Right ventricle myocardium superior (tissue), 1 donor: Measurements from ENCODE around the gene DDX11. TPM values are rescaled to one million over a fixed set of nuclear protein-coding genes. Genes with fewer than 3 reads are reported as not detected.
"Not testable (repeated sequence)": the region's sequence is repeated elsewhere in the genome, so short reads cannot be mapped to it uniquely, and the experiment has no call there.

Experiments
- ATAC-seq: fragments of 200-7000 bp; cut with Tn5 transposase; one replicate; pipeline ENCODE4 v1.9.1; 2020; ENCODE audit warnings: mild to moderate bottlenecking; ENCODE audit not compliant: poor library complexity
- DNase-seq: peaks from one replicate; pipeline ENCODE4 v3.0.0-alpha.2; 2020
- intact Hi-C: fragments of 100-400 bp; cut with DNase I; formaldehyde crosslinking; loops from one replicate; pipeline ENCODE4 v1.11.2; 2022
- long read RNA-seq: library from polyadenylated mRNA; unstranded; transcript quantifications from one replicate; pipeline ENCODE4 v2.0.0, GENCODE V29; 2021
- total RNA-seq: library from RNA; stranded (reverse); fragmentation: NEBNext Ultra II Directional; extraction: Animal tissue kit (Norgen Biotek cat#: 25700); gene quantifications from one replicate; pipeline ENCODE4 v1.2.1, GENCODE V29; 2021
- donor health status: DM: no; HTN: yes; CAD: no; lungs with severe emphysema.

The DDX11 gene
- 3.6 TPM for total RNA-seq
- long read RNA-seq, partial matches to known transcripts: 0 of 3 reads
- long read RNA-seq, other reads (novel, unspliced or antisense): 1 of 3 reads

DNA sequence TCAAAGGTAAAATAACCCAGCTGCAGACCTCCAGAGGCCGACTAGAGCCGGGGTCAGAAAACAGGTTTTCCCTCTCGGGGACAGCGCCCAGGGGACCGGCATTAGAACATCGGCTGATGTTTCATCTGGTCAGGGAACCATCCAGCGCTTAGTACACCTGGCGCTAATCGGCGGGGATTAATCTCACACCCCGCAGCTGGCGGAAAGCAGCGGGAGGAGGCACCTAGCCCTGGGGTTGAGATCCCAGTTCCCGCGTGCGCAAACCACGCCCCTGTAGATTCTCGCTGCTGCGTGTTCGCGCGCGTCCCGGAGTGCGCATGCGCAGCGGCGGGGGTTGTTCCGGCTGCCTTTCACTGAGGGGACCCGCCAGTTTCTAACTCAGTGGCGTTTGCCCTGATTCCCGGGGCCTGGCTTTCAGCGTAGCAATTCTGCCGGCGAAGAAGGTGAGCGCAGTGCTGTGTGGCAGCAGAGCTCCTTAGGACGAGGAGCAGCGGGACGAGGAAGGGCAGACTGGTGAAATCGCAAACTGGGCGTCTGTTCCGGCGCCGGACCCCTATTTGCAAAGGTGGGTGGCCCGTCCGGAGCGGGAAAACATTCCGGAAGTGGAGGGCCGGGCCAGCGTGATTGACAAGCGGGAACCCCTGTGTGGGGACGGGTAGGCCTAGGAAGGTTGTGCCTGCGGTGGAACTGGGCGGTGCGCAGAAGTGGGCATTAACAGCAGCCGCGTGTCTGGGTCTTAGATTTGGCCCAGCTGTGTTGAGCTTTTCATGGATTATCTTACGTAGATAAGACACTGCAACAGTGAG lies at the start of gene DDX11:
Gene DDX11, plus strand, starts transcription at position 334 of the 806 bp plus-strand sequence. CDS start 4,534 bp downstream, outside the sequence.
- intact Hi-C loops: not testable (repeated sequence)
- DNase-seq: peak; percentile 93
- ATAC-seq: peak; percentile 99

- no peak for ATAC-seq
- intact Hi-C loops: no loop called here
- DNase-seq: no peak
Measured at GRCh38 chr12:31026202-31026601, 47.5 kb upstream of the DDX11 start.

DNA sequence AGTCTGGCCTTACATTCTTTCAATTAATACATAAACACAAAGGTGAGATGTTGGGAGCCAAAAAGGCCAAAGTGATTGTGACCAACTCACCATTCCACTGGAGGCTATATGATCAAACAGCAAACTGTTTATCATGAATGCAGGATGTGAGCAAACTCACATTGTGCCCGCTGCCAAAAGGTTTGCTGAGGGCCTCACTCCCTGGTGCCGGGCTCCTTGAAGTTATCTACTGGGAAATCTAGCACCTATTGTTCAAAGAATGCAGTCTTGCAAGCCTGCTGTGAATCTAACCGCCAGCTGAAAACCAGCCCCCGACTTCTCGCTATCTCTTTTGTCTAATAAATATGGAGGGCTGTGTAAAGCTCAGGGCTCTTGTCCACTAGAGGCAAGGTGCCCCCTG lies 46.7 kb upstream of the DDX11 start:
- ATAC-seq, DNase-seq, intact Hi-C loops: not testable (repeated sequence)

DNA sequence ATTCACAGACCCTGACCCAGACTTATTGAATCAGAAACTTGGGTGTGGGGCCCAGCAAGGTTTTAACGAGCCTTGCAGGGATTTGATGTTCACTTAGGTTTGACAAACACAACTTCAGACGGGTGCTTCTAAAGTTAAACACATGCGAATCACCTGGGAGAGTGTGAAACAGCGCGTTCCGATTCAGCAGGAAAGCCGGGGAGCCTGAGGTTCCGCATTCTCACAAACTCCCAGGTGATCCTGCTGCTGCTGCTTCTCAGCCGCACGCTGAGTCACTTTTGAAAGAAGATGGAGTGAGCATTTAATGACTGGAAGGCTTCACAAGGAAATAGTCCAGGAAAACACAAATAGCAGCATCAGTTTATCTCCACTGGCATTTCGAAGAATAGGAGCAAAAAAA lies 44.2 kb upstream of the DDX11 start:
- ATAC-seq: peak; percentile 35
- intact Hi-C loops: no loop called here

GRCh38 chr12:31029916-31030562 lies 43.6 kb upstream of the DDX11 start:
- peak; percentile 92 for ATAC-seq
- DNase-seq: peak; percentile 73
- intact Hi-C loops: no loop called here

More for the DNA sequence above, 44.2 kb upstream of the DDX11 start:
- DNase-seq: no peak

DNA sequence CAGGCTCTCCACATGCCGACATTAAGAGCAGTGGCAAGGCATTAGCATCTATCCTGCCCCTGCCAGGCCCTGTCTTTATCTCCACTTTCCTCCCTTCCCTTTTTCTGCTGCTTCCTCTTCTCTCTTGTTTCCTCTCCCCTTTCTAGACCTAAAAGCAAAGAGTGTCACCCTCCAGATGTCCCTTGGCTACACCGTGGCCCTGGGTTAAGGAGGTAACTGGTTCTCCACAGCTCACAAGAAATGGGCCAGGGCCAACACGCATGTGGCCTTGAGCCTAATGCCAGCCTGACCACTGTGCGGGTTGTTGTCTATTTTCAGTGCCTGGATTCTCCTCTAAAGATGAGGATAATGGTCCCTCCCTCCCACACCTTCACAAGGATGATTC lies 41.7 kb upstream of the DDX11 start:
- ATAC-seq (peak; percentile 19), DNase-seq (no peak)
- intact Hi-C loops: no loop called here

- intact Hi-C loops: no loop called here
- ATAC-seq (no peak), DNase-seq (no peak)
Measured at GRCh38 chr12:31033146-31033545, 40.5 kb upstream of the DDX11 start.

GRCh38 chr12:31033681-31034080 lies 40.0 kb upstream of the DDX11 start:
- intact Hi-C loops: no loop called here
- ATAC-seq: no peak

DNA sequence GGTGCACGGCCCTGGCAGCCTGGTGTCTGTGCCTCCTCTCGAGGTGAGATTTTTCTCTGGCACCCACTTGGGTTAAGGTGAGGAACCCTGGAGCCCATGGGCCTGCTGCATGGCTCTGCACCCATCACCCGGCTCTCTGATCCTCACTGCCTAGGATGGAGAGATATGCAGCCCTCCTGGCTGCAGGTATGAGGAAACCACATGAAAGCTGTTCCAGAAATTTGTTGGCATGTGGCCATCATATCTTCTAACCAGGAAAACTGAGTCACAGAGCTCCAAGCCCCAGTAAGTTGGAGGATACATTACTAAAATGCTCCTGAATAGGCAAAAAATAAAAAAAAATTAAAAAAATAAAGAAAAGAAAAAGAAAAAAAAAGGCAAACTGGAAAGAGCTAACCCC lies 39.3 kb upstream of the DDX11 start:
- DNase-seq (no peak), ATAC-seq (no peak)
- intact Hi-C loops: no loop called here

More at GRCh38 chr12:31033681-31034080, 40.0 kb upstream of the DDX11 start:
- DNase-seq: no peak

GRCh38 chr12:31035226-31035625 lies 38.4 kb upstream of the DDX11 start:
- intact Hi-C loops: no loop called here
- DNase-seq (no peak), ATAC-seq (no peak)

DNA sequence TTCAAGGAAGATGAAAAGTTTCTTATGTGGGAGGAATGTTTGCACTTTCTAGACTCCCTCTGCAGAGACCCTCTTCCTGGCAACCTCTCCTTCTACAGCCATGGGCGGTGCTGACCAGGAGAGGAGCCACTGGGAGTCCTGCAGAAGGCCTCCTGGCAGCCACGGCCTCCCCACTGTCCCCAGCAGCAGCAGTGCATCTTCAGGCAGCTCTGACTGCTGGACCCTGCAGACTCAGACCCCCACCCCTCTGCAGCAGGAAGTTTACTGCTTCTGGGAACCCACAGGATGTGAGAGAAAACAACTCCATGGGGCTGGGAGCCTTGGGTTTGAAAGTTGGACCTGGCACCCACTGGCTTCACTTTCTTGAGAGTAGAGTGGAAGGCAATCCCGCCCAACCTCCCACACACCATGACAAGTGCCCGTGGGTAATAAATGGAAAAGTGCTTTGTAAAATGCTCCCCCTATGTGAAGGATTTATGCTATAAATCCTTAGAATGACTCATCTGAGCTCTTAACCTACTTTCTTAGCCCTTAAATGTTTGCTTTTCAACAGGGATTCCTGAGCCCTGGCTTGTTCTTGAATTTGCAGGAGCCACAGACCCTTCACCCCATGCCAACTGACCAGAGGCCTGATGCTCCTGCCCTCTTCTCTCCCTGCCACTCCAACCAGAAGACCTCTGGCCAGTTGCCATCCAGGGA lies 37.5 kb upstream of the DDX11 start:
- DNase-seq (no peak), ATAC-seq (no peak)
- intact Hi-C loops: no loop called here

GRCh38 chr12:31037028-31037427 lies 36.6 kb upstream of the DDX11 start:
- intact Hi-C loops: no loop called here
- peak; percentile 28 for ATAC-seq
- no peak for DNase-seq

DNA sequence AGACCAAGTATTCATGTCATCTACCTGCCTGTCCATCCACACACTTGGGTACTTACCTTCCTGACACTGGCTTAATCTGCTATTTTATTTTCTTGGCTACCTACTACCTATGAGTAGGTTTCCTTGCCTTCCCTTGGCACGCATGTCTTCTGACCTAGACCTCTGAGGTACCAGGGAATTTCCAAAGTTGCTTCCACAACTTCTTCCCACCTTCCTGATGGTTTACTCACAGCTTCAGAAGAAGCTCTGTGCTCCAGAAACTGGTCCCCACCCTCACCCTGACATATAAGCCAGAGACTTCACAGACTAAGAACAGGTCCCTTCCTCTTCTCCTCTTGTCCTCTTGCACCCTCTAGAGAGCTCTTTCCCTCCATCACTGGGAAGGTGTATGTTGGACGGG lies 35.7 kb upstream of the DDX11 start:
- intact Hi-C loops: no loop called here
- ATAC-seq (no peak), DNase-seq (no peak)

DNA sequence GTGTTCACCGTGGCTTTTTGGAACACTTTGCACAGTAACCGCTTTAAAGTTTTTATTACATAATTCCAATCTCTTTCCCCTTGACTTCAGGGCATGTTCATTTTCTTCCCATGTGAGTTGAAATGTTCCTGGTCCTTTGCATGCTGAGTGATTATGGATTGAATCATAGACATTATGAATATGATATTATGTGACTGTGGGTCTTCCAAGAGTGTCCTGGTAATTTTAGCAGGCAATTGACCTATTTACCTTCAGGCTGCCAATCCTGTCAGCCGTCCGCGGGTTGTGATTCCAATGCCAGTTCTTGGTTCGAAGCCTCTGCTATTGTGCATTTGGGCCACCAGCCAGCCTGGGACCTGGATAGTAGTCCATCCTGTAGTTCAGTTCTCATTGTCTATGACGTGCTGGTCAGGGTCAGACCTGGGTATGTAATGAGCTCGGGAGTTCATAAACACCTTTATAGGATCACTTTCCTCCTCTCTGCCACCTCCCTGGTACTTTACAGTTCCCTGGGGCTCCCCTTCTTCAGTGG lies 32.6 kb upstream of the DDX11 start:
- ATAC-seq (peak; percentile 79), DNase-seq (peak; percentile 53)
- intact Hi-C loops: no loop called here

- ATAC-seq: not testable (repeated sequence)
- intact Hi-C loops: loop anchor here (10.0 kb wide), 1 partner anchor 195 kb away; no protein-coding TSS in a partner anchor
Measured at GRCh38 chr12:31050143-31050542, 23.5 kb upstream of the DDX11 start.

DNA sequence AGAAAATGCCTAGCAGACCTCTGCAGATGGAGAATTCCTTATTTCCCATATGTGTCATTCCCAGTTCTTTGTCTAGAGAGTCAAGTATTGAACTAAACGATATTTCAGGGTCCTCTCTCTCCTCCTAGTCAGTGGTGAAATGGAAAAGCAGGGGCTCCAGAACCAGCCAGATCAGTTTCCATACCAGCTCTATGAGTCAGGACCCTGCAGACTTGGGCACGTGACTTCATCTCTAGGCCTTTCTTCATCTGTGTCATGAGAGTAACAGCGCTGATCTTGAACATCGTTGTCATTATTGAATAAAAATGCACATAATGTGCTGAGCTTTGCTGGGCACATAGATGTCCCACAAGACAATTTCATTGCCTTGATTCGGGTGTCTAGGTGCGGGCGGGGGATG lies 23.1 kb upstream of the DDX11 start:
- ATAC-seq, DNase-seq: not testable (repeated sequence)
- intact Hi-C loops: loop anchor here (10.0 kb wide), 1 partner anchor 196 kb away; no protein-coding TSS in a partner anchor

More at GRCh38 chr12:31050143-31050542, 23.5 kb upstream of the DDX11 start:
- not testable (repeated sequence) for DNase-seq

DNA sequence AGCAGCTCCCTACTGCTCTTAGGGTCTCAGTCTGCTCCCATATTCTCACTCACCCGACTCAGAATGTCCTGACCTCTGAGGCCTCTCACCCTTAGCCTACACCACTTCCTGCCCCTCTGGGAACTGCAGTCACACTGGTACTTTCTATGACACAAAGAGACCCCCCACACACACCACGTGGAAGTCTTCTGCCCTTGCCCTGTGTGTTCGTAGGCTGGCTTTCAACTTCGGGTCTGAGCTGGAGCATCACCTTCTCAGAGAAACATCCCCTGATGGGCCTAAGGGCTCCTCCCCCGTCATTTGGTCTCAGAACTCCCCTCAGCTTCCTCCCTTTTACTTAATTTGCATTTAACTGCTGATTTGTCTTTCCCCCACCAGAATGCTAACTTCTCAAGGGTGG lies 22.0 kb upstream of the DDX11 start:
- intact Hi-C loops: loop anchor here (10.0 kb wide), 1 partner anchor 197 kb away; no protein-coding TSS in a partner anchor
- not testable (repeated sequence) for ATAC-seq, DNase-seq

DNA sequence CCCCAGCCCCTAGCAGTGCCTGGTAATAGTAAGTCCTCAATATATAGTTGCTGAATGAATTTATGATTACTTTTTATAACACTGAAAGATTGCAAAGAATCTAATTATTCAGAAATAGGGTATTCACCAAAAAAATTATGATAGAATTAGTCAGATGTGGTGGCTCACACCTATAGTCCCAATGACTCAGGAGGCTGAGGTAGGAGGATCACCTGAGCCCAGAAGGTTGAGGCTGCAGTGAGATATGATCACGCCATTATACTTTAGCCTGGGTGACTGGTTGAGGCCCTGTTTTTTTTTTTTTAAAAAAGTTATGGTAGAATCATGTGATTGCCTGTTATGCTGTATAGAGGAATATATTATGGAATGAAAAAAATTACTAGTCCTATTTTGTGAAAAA lies 21.5 kb upstream of the DDX11 start:
- DNase-seq, ATAC-seq: not testable (repeated sequence)
- intact Hi-C loops: loop anchor here (10.0 kb wide), 1 partner anchor 197 kb away; no protein-coding TSS in a partner anchor
